Spleen (tissue), 7 donors: ENCODE results near the gene LRWD1.

ENCODE experiments used
- POLR2A ChIP-seq, 3 donors: fragments of 450-650 bp; IDR thresholded peaks; one replicate each; pipeline ENCODE4 v1.5.1; 2017; ENCODE audit warnings: antibody characterized with exemption in 3 of 3, mild to moderate bottlenecking in 1 of 3
- TF ChIP-seq, protein P1 (sequence below), 11 experiments: fragments of 200-600 bp in 7 of 11; fragments of 450-650 bp in 4 of 11; sonication (generic) in 4 of 11; IDR thresholded peaks in 8 of 11; conservative IDR thresholded peaks in 3 of 11; 1 replicate in 7 of 11; 2 replicates in 4 of 11; pipeline versions ENCODE4 v1.4.0 to v1.8.0; 2016 to 2021; ENCODE audit warnings: antibody characterized with exemption in 11 of 11, inconsistent platforms in 4 of 11, mild to moderate bottlenecking in 1 of 11
- donor health status: DM: no; HTN: no; CAD: no; lungs with moderate emphysema.
- donor health status: DM: no; HTN: no; CAD: no.
- donor health status: DM: no; HTN: no; CAD: no.

DNA sequence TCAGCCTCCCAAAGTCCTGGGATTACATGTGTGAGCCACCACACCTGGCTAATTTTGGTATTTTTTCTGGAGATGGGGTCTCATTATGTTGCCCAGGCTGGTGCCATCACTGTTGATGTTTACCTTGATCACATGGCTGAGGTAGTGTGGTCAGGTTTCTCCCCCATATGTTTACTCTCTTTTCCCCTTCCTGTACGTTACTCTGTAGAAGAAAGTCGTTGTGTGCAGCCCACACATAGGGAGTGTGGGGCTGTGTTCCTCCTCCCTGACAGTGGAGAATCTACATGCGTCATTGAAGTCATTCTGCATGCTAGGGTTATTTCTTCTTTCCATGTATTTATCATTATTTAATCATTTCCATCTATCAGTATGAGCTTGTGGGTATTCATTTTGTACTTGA is 47.7 kb upstream of the LRWD1 start:
- TF ChIP-seq, protein P1, sequence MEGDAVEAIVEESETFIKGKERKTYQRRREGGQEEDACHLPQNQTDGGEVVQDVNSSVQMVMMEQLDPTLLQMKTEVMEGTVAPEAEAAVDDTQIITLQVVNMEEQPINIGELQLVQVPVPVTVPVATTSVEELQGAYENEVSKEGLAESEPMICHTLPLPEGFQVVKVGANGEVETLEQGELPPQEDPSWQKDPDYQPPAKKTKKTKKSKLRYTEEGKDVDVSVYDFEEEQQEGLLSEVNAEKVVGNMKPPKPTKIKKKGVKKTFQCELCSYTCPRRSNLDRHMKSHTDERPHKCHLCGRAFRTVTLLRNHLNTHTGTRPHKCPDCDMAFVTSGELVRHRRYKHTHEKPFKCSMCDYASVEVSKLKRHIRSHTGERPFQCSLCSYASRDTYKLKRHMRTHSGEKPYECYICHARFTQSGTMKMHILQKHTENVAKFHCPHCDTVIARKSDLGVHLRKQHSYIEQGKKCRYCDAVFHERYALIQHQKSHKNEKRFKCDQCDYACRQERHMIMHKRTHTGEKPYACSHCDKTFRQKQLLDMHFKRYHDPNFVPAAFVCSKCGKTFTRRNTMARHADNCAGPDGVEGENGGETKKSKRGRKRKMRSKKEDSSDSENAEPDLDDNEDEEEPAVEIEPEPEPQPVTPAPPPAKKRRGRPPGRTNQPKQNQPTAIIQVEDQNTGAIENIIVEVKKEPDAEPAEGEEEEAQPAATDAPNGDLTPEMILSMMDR (IDR thresholded peaks at IDR 0.05 in 8 of 11, conservative IDR thresholded peaks at IDR 0.05 in 3 of 11): no peak
- no peak for TF ChIP-seq POLR2A (IDR thresholded peaks at IDR 0.05)
